ENCODE measurements around the gene DISC1.

- TF ChIP-seq EZH2 (IDR thresholded peaks at IDR 0.05; ENCODE audit: borderline replicate concordance, low read depth, low read length, poor library complexity, severe bottlenecking) (no peak), CTCF (conservative IDR thresholded peaks at IDR 0.05; ENCODE audit: low read depth, low read length) (no peak)
Observed at GRCh38 chr1:231606712-231607111, 19.9 kb upstream of the DISC1 start.
